ENCODE measurements around the gene VWA8.

DNA sequence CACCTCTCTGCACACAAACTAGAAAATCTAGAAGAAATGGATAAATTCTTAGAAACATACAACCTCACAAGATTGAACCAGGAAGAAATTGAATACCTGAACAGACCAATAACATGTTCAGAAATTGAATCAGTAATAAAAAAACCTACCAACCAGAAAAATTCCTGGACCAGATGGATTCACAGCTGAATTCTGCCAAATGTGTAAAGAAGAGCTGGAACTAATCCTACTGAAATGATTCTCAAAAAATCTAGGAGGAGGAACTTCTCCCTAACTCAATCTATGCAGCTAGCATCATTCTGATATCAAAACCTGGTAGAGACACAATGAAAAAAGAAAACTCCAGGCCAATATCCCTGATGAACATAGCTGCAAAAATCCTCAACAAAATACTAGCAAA is 336.9 kb downstream of the VWA8 start:
- no peak for TF ChIP-seq POLR2A (IDR thresholded peaks at IDR 0.05; ENCODE audit: low read length)
- TF ChIP-seq GATA1 (IDR thresholded peaks at IDR 0.05; ENCODE audit: low read depth, low read length): no peak
